HFFc6 (cell line): ENCODE data around the gene UQCC3. TPM values are rescaled to one million over a fixed set of nuclear protein-coding genes. Genes with fewer than 3 reads are reported as not detected.

Source experiments
- DNase-seq: peaks from one replicate; pipeline ENCODE4 v3.0.0-alpha.2; 2018
- H3K27ac Mint-ChIP-seq: 2 replicates; pipeline ENCODE4 v1.8.0; 2020; ENCODE audit warnings: mild to moderate bottlenecking, mixed read lengths
- H3K27me3 Mint-ChIP-seq: 2 replicates; pipeline ENCODE4 v1.8.0; 2021; ENCODE audit warnings: mild to moderate bottlenecking, moderate library complexity, mixed read lengths; ENCODE audit not compliant: insufficient read depth
- H3K36me3 Mint-ChIP-seq: 2 replicates; pipeline ENCODE4 v1.8.0; 2021; ENCODE audit warnings: low read depth, mixed read lengths
- H3K4me1 Mint-ChIP-seq: 2 replicates; pipeline ENCODE4 v1.8.0; 2020; ENCODE audit warnings: low read depth, mixed read lengths
- H3K4me3 Mint-ChIP-seq: 2 replicates; pipeline ENCODE4 v1.8.0; 2020; ENCODE audit warnings: mild to moderate bottlenecking, moderate library complexity, mixed read lengths
- H3K9me3 Mint-ChIP-seq: 2 replicates; pipeline ENCODE4 v1.8.0; 2020; ENCODE audit warnings: mild to moderate bottlenecking, mixed read lengths
- CTCF ChIP-seq: fragments of 200-600 bp; sonication (generic); IDR thresholded peaks from 2 replicates; pipeline ENCODE4 v1.5.0; 2021; ENCODE audit warnings: antibody characterized with exemption, mild to moderate bottlenecking
- long read RNA-seq: library from polyadenylated mRNA; unstranded; transcript quantifications from one replicate; pipeline ENCODE4 v2.0.0, GENCODE V29; 2019
- total RNA-seq, 6 experiments: library from RNA; stranded (reverse); fragmentation: NEBNext Ultra II Directional; extraction: Animal tissue kit (Norgen Biotek cat#: 25700); gene quantifications; 2 replicates in 1 of 6; 3 replicates in 5 of 6; pipeline ENCODE4 v1.2.3, GENCODE V29; 2021

The UQCC3 gene
- total RNA-seq: 10 to 100 TPM in 5 of 6 experiments, 1 to 10 TPM in 1; 9.8 to 14.2 (median 11.3) TPM
- long read RNA-seq, transcript UQCC3-201 (2 exons, 1,947 nt): major isoform, 44 of 48 reads
- long read RNA-seq, partial matches to known transcripts: 0 of 48 reads
- long read RNA-seq, other reads (novel, unspliced or antisense): 4 of 48 reads

- peak within 1 kb of the TSS; percentile 99 for H3K4me3 Mint-ChIP-seq
- peaks cover 1% of the 10 kb centered on the region; the same call in 1 of the 2 replicates for H3K27me3 Mint-ChIP-seq
- H3K36me3 Mint-ChIP-seq: peaks cover 21% of the 10 kb centered on the region
- H3K4me1 Mint-ChIP-seq: peaks cover 45% of the 10 kb centered on the region
- no peaks in the 10 kb centered on the region for H3K9me3 Mint-ChIP-seq
- TF ChIP-seq CTCF: no peak
- DNase-seq: peak; percentile 84
- H3K27ac Mint-ChIP-seq: peak within 1 kb of the TSS; percentile 97
Observed at GRCh38 chr11:62671608-62672389, at the start of gene UQCC3, which contains the start of gene LBHD1. Gene UQCC3 (plus strand): TSS chr11:62671673. CDS start chr11:62671746, 73 bp downstream. Gene LBHD1 (minus strand): TSS chr11:62672267. CDS start chr11:62670031, 2,236 bp downstream.

- TF ChIP-seq CTCF: no peak
- Mint-ChIP-seq H3K27me3 (no peaks in the 10 kb centered on the region; the same call in 1 of the 2 replicates), H3K4me3 (peak overlapping the region; percentile 92), H3K9me3 (no peaks in the 10 kb centered on the region), H3K27ac (peak overlapping the region; percentile 94), H3K36me3 (peaks cover 28% of the 10 kb centered on the region), H3K4me1 (peaks cover 22% of the 10 kb centered on the region)
- no peak for DNase-seq
Observed at GRCh38 chr11:62622476-62623089, 48.9 kb upstream of the UQCC3 start.

- peaks cover 49% of the 10 kb centered on the region for H3K36me3 Mint-ChIP-seq
- H3K4me3 Mint-ChIP-seq: no peak overlapping the region
- no peaks in the 10 kb centered on the region for H3K9me3 Mint-ChIP-seq
- DNase-seq: no peak
- no peak for TF ChIP-seq CTCF
- H3K4me1 Mint-ChIP-seq: peaks cover under 1% of the 10 kb centered on the region; the same call in 1 of the 2 replicates
- peaks cover 1% of the 10 kb centered on the region; the same call in 1 of the 2 replicates for H3K27me3 Mint-ChIP-seq
- no peak overlapping the region for H3K27ac Mint-ChIP-seq
Observed at GRCh38 chr11:62627713-62628112, 43.8 kb upstream of the UQCC3 start.

GRCh38 chr11:62632492-62632891 is 39.0 kb upstream of the UQCC3 start:
- Mint-ChIP-seq H3K4me3 (no peak overlapping the region), H3K4me1 (no peaks in the 10 kb centered on the region), H3K27me3 (peaks cover 1% of the 10 kb centered on the region; the same call in 1 of the 2 replicates), H3K9me3 (no peaks in the 10 kb centered on the region), H3K27ac (peak overlapping the region; percentile 32; the same call in 1 of the 2 replicates), H3K36me3 (peaks cover 47% of the 10 kb centered on the region)
- DNase-seq: no peak
- TF ChIP-seq CTCF: no peak

- Mint-ChIP-seq H3K27ac (no peak overlapping the region), H3K27me3 (peaks cover 2% of the 10 kb centered on the region; the same call in 1 of the 2 replicates), H3K4me3 (no peak overlapping the region; the same call in 1 of the 2 replicates), H3K36me3 (peaks cover 16% of the 10 kb centered on the region), H3K4me1 (peaks cover 13% of the 10 kb centered on the region), H3K9me3 (no peaks in the 10 kb centered on the region)
- no peak for DNase-seq
- no peak for TF ChIP-seq CTCF
Observed at GRCh38 chr11:62644220-62644619, 27.3 kb upstream of the UQCC3 start.
